DOHH2 (cell line): ENCODE data around the gene SPDYE5.
"Not testable (repeated sequence)": the region's sequence is repeated elsewhere in the genome, so short reads cannot be mapped to it uniquely, and the experiment has no call there.

Experiments
- H3F3A ChIP-seq: fragments of 200-600 bp; sonication (generic), shearing (Covaris generic); 2 replicates; pipeline ENCODE4 v1.6.0; 2016; ENCODE audit warnings: antibody characterized with exemption, mild to moderate bottlenecking; ENCODE audit not compliant: control insufficient read depth, insufficient read depth
- H3K27ac ChIP-seq: fragments of 200-600 bp; sonication (generic); 2 replicates; pipeline ENCODE4 v1.5.1; 2014; ENCODE audit warnings: low read depth, mild to moderate bottlenecking, low read length, moderate library complexity
- H3K27me3 ChIP-seq: fragments of 200-600 bp; sonication (generic); 2 replicates; pipeline ENCODE4 v1.6.1; 2014; ENCODE audit warnings: mild to moderate bottlenecking, low read length, mixed read lengths; ENCODE audit not compliant: control insufficient read depth
- H3K36me3 ChIP-seq: fragments of 200-600 bp; sonication (generic); 2 replicates; pipeline ENCODE4 v1.6.1; 2014; ENCODE audit warnings: mild to moderate bottlenecking, low read length, moderate library complexity, mixed read lengths; ENCODE audit not compliant: control insufficient read depth
- H3K4me1 ChIP-seq: fragments of 200-600 bp; sonication (generic); 2 replicates; pipeline ENCODE4 v1.6.1; 2014; ENCODE audit warnings: mild to moderate bottlenecking, low read length, mixed read lengths; ENCODE audit not compliant: control insufficient read depth
- H3K4me2 ChIP-seq: fragments of 200-600 bp; sonication (generic); 2 replicates; pipeline ENCODE4 v1.6.0; 2014; ENCODE audit warnings: mild to moderate bottlenecking, low read length, moderate library complexity
- H3K4me3 ChIP-seq: fragments of 200-600 bp; sonication (generic); 2 replicates; pipeline ENCODE4 v1.5.1; 2014; ENCODE audit warnings: mild to moderate bottlenecking, low read length, mixed read lengths
- H3K79me2 ChIP-seq: fragments of 200-600 bp; sonication (generic); 2 replicates; pipeline ENCODE4 v1.6.1; 2014; ENCODE audit warnings: mild to moderate bottlenecking, low read length, mixed read lengths; ENCODE audit not compliant: control insufficient read depth
- H3K9me2 ChIP-seq: fragments of 200-600 bp; sonication (generic); replicated peaks from 2 replicates; pipeline ENCODE4 v1.6.1; 2014; ENCODE audit warnings: mild to moderate bottlenecking, low read length, mixed read lengths; ENCODE audit not compliant: control insufficient read depth
- H3K9me3 ChIP-seq: fragments of 200-600 bp; sonication (generic); 2 replicates; pipeline ENCODE4 v1.6.1; 2014; ENCODE audit warnings: antibody characterized with exemption, low read length, mixed read lengths; ENCODE audit not compliant: control insufficient read depth, insufficient read depth
- H4K20me1 ChIP-seq: fragments of 200-600 bp; sonication (generic); 2 replicates; pipeline ENCODE4 v1.6.0; 2014; ENCODE audit warnings: low read depth, mild to moderate bottlenecking, antibody characterized with exemption, low read length, moderate library complexity; ENCODE audit not compliant: control insufficient read depth, insufficient read depth
- TF ChIP-seq, protein P1 (sequence below): fragments of 200-600 bp; sonication (generic); IDR thresholded peaks from one replicate; pipeline ENCODE4 v1.5.1; 2014; ENCODE audit warnings: antibody characterized with exemption, mild to moderate bottlenecking, low read depth, low read length; ENCODE audit not compliant: poor library complexity, severe bottlenecking

Gene SPDYE5, protein sequence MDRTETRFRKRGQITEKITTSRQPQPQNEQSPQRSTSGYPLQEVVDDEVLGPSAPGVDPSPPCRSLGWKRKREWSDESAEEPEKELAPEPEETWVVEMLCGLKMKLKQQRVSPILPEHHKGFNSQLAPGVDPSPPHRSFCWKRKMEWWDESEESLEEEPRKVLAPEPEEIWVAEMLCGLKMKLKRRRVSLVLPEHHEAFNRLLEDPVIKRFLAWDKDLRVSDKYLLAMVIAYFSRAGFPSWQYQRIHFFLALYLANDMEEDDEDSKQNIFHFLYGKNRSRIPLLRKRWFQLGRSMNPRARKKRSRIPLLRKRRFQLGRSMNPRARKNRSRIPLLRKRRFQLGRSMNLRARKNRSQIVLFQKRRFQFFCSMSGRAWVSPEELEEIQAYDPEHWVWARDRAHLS

DNA sequence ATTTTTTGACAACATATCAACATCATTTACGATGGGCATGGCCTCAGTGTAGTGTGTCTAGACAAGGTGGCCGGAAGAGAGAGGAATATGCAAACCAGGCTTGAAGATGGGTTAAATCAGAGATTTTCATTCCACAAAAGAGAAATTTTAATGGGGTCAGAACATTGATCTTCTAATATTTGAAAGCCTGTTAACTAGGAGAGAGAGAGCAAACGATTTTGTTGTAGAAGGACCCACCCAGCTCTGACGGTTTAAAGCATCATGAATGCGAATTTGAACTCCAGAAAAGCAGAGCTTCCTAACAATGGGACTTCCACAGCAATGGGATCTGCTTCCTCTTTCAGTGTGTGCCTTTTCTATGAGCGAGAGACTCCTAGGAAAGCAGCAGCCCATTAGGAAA lies at the start of gene SPDYE5:
SPDYE5 (plus strand) TSS at position 301 of the 400 bp plus-strand sequence. CDS start 1,728 bp downstream, outside the sequence.
- H3K27ac ChIP-seq, H3K9me2 ChIP-seq, H3K4me3 ChIP-seq, H3K4me2 ChIP-seq, H4K20me1 ChIP-seq, H3K27me3 ChIP-seq, H3F3A ChIP-seq, H3K4me1 ChIP-seq, H3K36me3 ChIP-seq, H3K79me2 ChIP-seq, H3K9me3 ChIP-seq: not testable (repeated sequence)

DNA sequence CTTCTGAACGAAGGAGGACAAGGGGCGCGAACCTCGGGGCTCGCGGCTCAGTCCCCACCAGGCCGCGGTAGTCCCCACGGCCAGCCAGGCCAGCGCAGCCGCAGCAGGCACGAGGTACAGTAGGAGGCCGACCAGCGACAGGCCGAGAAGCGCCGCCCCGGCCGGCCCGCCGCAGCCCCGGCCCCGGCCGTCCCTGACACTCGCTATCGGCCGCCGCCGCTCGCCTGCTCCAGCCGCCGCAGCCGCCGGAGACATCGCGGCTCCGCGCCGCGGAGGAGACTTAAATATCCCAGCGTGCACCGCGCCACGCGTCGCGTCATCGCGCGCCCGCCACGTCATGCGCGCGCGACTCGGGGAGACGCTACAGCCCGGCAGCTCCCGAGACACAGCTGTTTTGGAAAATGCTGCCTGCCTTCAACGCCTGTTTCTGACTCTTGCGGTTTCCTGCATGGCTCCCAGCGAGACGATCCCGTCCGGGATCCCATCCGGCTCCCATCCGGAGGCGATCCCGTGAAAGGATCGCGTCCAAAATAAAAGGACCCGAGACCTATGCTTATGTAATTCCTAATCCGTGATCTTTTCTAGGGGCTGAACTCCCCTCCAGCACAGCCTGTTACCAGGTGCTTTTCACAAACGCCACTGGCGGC lies 49.5 kb upstream of the SPDYE5 start:
- H3K9me3 ChIP-seq, H3K27ac ChIP-seq, H3K9me2 ChIP-seq, H3K27me3 ChIP-seq, H4K20me1 ChIP-seq, H3F3A ChIP-seq, H3K4me1 ChIP-seq: not testable (repeated sequence)
- Histone ChIP-seq H3K79me2 (peaks cover 22% of the 10 kb centered on the region), H3K4me2 (peak overlapping the region; percentile 69), H3K4me3 (peak overlapping the region; percentile 73), H3K36me3 (peaks cover 35% of the 10 kb centered on the region)

DNA sequence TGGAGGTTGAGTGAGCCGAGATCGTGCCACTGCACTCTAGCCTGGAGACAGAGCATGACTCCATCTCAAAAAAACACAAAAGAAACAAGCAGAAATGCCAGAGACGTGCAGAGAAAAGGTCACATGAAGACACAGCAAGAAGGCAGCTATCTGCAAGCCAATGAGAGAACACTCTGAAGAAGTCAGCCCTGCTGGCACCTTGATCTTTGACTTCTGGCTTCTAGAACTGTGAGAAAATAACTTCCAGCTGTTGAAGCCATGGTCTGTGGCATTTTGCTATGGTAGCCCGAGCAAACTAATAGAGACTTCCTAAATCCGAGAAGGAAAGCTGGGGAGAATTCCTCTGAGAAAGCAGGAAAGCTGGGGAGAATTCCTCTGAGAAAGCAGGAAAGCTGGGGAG lies 42.2 kb upstream of the SPDYE5 start:
- H3K4me3 ChIP-seq, H3K9me3 ChIP-seq, H3K4me1 ChIP-seq, H3F3A ChIP-seq, H3K27me3 ChIP-seq, H3K9me2 ChIP-seq, H4K20me1 ChIP-seq, H3K36me3 ChIP-seq, H3K27ac ChIP-seq, H3K4me2 ChIP-seq: not testable (repeated sequence)
- H3K79me2 ChIP-seq = peaks cover 10% of the 10 kb centered on the region

DNA sequence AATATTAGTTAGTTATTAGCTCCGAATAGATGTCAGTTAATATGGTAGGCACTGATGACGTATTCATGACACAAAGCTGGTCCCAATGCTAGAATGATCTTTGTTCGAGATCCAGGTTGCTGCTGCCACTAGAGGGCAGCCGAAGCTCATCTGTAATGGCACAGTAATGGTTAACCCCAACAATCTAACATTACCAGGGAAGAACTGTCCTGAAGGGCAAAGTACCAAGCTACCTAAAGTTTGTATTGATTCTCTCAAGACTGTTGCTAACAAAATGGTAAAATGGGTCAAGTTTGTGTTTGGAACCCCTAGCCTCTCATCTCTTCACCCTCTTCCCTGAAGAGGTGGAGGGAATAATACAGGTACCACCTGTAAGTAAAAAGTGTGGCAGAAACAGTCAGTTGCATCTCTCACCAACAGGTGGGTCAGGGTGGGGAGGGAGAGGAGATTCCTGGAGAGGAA lies 39.6 kb upstream of the SPDYE5 start:
- H3K4me3 ChIP-seq, H3K9me2 ChIP-seq, H3F3A ChIP-seq, H3K36me3 ChIP-seq, H3K9me3 ChIP-seq, H3K4me1 ChIP-seq, H3K4me2 ChIP-seq, H4K20me1 ChIP-seq, H3K27ac ChIP-seq, H3K27me3 ChIP-seq: not testable (repeated sequence)
- TF ChIP-seq, protein P1, sequence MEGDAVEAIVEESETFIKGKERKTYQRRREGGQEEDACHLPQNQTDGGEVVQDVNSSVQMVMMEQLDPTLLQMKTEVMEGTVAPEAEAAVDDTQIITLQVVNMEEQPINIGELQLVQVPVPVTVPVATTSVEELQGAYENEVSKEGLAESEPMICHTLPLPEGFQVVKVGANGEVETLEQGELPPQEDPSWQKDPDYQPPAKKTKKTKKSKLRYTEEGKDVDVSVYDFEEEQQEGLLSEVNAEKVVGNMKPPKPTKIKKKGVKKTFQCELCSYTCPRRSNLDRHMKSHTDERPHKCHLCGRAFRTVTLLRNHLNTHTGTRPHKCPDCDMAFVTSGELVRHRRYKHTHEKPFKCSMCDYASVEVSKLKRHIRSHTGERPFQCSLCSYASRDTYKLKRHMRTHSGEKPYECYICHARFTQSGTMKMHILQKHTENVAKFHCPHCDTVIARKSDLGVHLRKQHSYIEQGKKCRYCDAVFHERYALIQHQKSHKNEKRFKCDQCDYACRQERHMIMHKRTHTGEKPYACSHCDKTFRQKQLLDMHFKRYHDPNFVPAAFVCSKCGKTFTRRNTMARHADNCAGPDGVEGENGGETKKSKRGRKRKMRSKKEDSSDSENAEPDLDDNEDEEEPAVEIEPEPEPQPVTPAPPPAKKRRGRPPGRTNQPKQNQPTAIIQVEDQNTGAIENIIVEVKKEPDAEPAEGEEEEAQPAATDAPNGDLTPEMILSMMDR = peak; percentile 45
- H3K79me2 ChIP-seq = peaks cover 10% of the 10 kb centered on the region

DNA sequence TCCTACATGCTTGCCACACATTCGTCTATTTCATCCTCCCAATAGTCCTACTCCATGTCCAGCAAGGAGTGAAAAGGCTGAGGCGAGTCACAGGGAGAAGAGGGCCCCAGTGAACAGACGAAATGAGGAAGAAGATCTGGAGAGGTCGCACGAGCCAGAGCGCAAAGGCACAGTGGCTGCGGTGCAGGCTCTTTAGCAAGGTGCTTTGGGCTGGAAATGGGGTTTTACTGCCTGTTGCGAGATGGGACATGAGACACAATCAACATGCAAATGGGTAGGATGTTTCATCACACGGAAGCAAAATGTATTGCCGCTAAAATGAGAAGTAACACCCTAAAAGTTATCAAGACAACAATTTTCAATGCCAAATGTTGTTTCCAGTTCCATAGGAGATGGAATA lies 35.7 kb upstream of the SPDYE5 start:
- H3K27ac ChIP-seq = not testable (repeated sequence)

DNA sequence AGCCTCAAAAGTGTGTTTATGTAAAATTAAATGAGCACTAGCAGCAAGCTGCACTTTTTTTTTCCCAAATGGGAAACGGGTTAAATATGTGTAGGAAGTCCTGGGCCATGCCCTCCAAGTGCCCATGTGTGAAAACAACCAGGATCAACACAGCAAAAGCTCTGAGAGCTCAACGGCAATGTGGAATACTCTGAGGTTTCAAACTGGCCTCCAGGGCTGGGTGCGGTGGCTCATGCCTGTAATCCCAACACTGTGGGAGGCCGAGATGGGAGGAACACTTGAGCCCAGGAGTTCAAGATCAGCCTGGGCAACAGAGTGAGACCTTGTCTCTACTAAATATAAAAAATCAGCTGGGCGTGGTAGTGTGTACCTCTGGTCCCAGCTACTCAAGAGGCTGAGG lies 34.1 kb upstream of the SPDYE5 start:
- not testable (repeated sequence) for H3K9me2 ChIP-seq, H3K27ac ChIP-seq, H4K20me1 ChIP-seq, H3K36me3 ChIP-seq, H3K27me3 ChIP-seq, H3K4me2 ChIP-seq, H3F3A ChIP-seq, H3K9me3 ChIP-seq, H3K4me3 ChIP-seq
- H3K79me2 ChIP-seq = peaks cover 19% of the 10 kb centered on the region
- peaks cover 11% of the 10 kb centered on the region for H3K4me1 ChIP-seq

More for the DNA sequence above, 35.7 kb upstream of the SPDYE5 start:
- H3K36me3 ChIP-seq, H3K9me2 ChIP-seq, H3K4me1 ChIP-seq, H3F3A ChIP-seq, H3K4me2 ChIP-seq, H3K9me3 ChIP-seq, H3K4me3 ChIP-seq, H3K27me3 ChIP-seq, H4K20me1 ChIP-seq: not testable (repeated sequence)
- H3K79me2 ChIP-seq = peaks cover 19% of the 10 kb centered on the region

DNA sequence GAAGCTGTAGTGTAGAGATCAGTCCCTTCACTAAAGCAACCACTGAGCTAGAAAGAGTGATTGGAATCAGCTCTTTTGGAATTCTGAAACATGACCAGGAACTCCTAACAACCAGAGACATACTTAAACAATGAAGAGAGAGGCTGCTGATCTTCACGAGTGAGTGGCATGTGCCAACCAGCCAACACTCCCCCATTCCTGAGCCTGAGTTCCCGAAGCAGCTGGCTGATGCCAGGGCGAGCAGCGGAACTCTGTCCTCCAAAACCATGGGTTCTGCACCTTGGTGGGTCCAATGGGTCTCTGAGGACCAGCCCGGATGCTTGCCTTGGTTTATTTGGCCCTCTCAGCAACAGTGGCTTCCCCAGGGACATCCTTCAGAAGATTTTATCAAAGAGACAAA lies 31.6 kb upstream of the SPDYE5 start:
- not testable (repeated sequence) for H3F3A ChIP-seq, H3K36me3 ChIP-seq, H4K20me1 ChIP-seq, H3K9me2 ChIP-seq, H3K4me3 ChIP-seq, H3K9me3 ChIP-seq, H3K27ac ChIP-seq, H3K27me3 ChIP-seq
- H3K4me2 ChIP-seq = 0 out of 2 replicates have a peak overlapping the region, but pooled peaks have one; percentile 24
- peaks cover 19% of the 10 kb centered on the region for H3K79me2 ChIP-seq
- H3K4me1 ChIP-seq = peaks cover 11% of the 10 kb centered on the region
